Activated CD4-positive, alpha-beta T cell treated with anti-CD3 and anti-CD28 coated beads for 36 hours (primary cell): ENCODE measurements around the gene ZAR1L. TPM values are rescaled to one million over a fixed set of nuclear protein-coding genes. Genes with fewer than 3 reads are reported as not detected.
A peak's percentile ranks its signal among the peaks of the same experiment; 100 is the strongest.

Experiments used
- ATAC-seq: fragments of 200-7000 bp; cut with Tn5 transposase; one replicate; pipeline ENCODE4 v1.10.0; 2021; ENCODE audit warnings: mild to moderate bottlenecking, moderate library complexity
- CTCF ChIA-PET: fragments of 350-600 bp; sonication (Branson Sonifier 250); formaldehyde crosslinking; loops from one replicate; lab custom pipeline; 2021; ENCODE audit warnings: antibody characterized with exemption; lab: Charles Lee
- POLR2A ChIA-PET: fragments of 350-600 bp; sonication (Branson Sonifier 250); formaldehyde crosslinking; loops from one replicate; lab custom pipeline; 2021; ENCODE audit warnings: antibody characterized with exemption, inconsistent platforms; lab: Charles Lee
- DNase-seq: peaks from one replicate; pipeline ENCODE4 v3.0.0-alpha.2; 2020
- H3K27ac Mint-ChIP-seq: one replicate; pipeline ENCODE4 v1.8.0; 2021; ENCODE audit warnings: mixed read lengths
- H3K27me3 Mint-ChIP-seq: one replicate; pipeline ENCODE4 v1.8.0; 2021; ENCODE audit warnings: mixed read lengths
- H3K36me3 Mint-ChIP-seq: one replicate; pipeline ENCODE4 v1.8.0; 2021; ENCODE audit warnings: low read depth, mixed read lengths
- H3K4me1 Mint-ChIP-seq: one replicate; pipeline ENCODE4 v1.8.0; 2021; ENCODE audit warnings: mixed read lengths
- H3K4me3 Mint-ChIP-seq: one replicate; pipeline ENCODE4 v1.8.0; 2021; ENCODE audit warnings: mild to moderate bottlenecking, moderate library complexity, mixed read lengths
- H3K9me3 Mint-ChIP-seq: one replicate; pipeline ENCODE4 v1.8.0; 2021; ENCODE audit warnings: low read depth, mixed read lengths
- intact Hi-C, 2 experiments: fragments of 100-400 bp; cut with DNase I in 1 of 2; cut with micrococcal nuclease in 1 of 2; formaldehyde crosslinking; loops; one replicate each; pipeline versions ENCODE4 v1.14.2 to v1.15.1; 2022 to 2024; cut with DNase I, micrococcal nuclease
- total RNA-seq, 2 experiments: library from RNA; stranded (reverse); gene quantifications; one replicate each; pipeline ENCODE4 v1.2.3, GENCODE V29; 2021

Gene ZAR1L
- total RNA-seq, 2 experiments from 2014 or later = not detected

DNA sequence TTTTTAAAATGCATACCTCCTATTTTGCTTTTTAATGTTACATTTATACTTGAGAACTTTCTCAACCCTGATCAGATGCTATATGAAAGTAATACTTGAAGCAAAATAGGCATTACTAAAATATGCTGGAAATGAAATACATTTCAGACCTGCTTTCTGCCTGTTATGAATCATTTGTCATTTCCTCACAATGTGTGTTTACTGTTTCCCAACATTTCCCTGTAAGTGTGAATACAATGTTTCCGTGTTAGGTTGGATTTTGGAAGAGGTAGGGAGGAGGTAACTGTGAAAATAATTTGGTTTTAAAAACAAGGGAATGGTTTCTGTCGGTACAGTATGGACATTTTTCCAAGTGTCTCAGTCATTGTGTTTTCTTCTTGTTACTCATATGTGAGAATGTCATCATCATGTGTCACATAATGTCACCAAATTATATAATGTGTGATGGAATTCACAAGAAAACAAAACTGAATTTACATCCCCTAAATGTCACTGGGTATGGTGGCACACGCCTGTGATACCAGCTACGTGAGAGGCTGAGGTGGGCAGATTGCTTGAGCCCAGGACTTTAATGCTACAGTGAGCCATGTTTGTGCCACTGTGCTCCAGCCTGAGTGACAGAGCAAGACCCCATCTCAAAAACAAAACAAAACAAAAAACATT, 43.0 kb downstream of the ZAR1L start:
- ATAC-seq (peak; percentile 71), DNase-seq (peak; percentile 26)
- CTCF ChIA-PET = no interaction called here
- Mint-ChIP-seq H3K9me3 (peaks cover 1% of the 10 kb centered on the region), H3K4me1 (peaks cover 10% of the 10 kb centered on the region), H3K36me3 (peaks cover 5% of the 10 kb centered on the region), H3K4me3 (no peak overlapping the region), H3K27me3 (no peaks in the 10 kb centered on the region), H3K27ac (peak overlapping the region; percentile 64)
- intact Hi-C loops = loop anchor here (1.0 to 5.0 kb wide), 3 partner anchors 25 to 155 kb away; partner anchors contain the start of gene N4BP2L1 (in 1 of the 2)
- POLR2A ChIA-PET = no interaction called here

DNA sequence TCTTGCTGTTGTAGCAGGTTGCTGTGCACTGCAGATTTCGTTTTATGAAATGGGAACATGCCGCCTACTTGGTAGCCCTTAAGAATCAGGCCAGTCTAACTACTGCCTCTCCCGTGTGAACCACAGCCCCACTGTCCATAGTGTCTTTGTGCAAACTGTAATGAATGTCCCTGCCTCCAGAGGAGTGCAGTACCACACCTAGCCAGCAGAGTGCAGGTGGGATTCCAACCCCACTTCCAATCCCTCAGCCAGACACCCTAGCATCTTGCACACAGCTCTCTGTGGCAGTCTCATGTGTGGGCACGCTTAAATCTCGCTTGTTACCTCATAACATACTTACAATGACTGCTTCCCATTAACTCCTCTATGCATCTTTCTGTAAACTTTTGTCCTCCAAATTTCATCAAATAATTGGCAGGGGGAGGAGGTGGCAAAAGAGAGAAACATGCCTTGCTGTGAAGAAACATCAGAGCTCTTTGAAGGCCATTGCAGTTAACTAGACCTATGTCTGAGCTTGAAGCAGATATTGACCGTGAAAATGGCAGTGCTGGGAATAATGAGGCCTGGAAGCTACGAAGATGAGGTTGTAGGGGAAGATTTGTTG, 47.2 kb downstream of the ZAR1L start:
- peaks cover 9% of the 10 kb centered on the region for H3K4me1 Mint-ChIP-seq
- H3K36me3 Mint-ChIP-seq = peaks cover 2% of the 10 kb centered on the region
- POLR2A ChIA-PET = no interaction called here
- H3K9me3 Mint-ChIP-seq = peaks cover 1% of the 10 kb centered on the region
- peak; percentile 76 for DNase-seq
- intact Hi-C loops = loop anchor here (1.0 to 5.0 kb wide), 2 partner anchors 42 to 174 kb away; no protein-coding TSS in a partner anchor
- H3K27ac Mint-ChIP-seq = no peak overlapping the region
- no peaks in the 10 kb centered on the region for H3K27me3 Mint-ChIP-seq
- peak; percentile 63 for ATAC-seq
- no peak overlapping the region for H3K4me3 Mint-ChIP-seq
- CTCF ChIA-PET = interaction anchor here (0.6 to 2.1 kb wide), 17 partner anchors 10 to 487 kb away, joined by 3 to 7 read pairs (median 4); no protein-coding TSS in a partner anchor

DNA sequence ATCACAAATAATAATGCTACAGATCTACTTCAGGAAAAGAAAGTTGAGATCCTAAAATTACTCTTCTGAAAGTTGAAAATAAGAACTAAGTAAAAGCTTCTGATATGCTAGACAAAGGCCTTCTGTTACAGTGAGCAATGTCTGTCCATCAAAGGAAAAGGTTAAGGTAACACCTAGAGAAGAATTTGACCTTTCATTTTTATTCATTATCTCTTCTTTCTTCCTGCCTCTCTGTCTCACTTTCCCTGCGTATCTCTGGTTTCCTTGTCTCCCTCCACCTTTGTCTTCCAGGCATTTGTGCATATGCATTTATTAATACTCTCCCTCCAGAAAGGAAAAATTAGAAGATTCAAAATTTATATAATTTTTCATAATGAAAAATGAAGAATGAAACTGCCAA, 49.0 kb downstream of the ZAR1L start:
- no peak for ATAC-seq
- DNase-seq = no peak
- H3K36me3 Mint-ChIP-seq = no peaks in the 10 kb centered on the region
- POLR2A ChIA-PET = no interaction called here
- H3K9me3 Mint-ChIP-seq = no peaks in the 10 kb centered on the region
- intact Hi-C loops = loop anchor here (5.0 kb wide), 1 partner anchor 176 kb away; no protein-coding TSS in a partner anchor
- H3K27me3 Mint-ChIP-seq = no peaks in the 10 kb centered on the region
- no peak overlapping the region for H3K4me3 Mint-ChIP-seq
- H3K27ac Mint-ChIP-seq = no peak overlapping the region
- H3K4me1 Mint-ChIP-seq = no peaks in the 10 kb centered on the region
- CTCF ChIA-PET = no interaction called here

DNA sequence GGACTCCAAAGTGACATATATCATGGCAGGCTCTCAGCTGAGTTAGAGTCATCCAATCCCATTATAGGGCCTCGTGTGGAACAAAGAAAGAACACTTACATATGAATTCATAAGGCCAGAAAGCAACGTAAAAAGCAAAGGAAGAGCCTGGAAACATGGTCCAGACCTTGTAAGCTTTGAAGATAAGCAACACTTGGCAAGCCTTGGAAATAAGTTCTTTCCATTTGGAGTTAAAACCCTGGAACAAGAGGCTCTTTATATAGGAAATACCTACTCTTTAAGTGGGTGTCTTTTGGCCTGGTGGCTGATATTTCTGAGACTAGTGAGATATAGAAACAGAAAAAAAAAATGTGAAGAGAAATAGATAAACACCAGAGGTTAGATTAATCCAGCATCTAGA, 49.4 kb downstream of the ZAR1L start:
- no peaks in the 10 kb centered on the region for H3K36me3 Mint-ChIP-seq
- H3K4me3 Mint-ChIP-seq = no peak overlapping the region
- no peak for DNase-seq
- H3K9me3 Mint-ChIP-seq = no peaks in the 10 kb centered on the region
- ATAC-seq = no peak
- ChIA-PET POLR2A (no interaction called here), CTCF (no interaction called here)
- H3K27me3 Mint-ChIP-seq = no peaks in the 10 kb centered on the region
- no peak overlapping the region for H3K27ac Mint-ChIP-seq
- intact Hi-C loops = loop anchor here (5.0 kb wide), 1 partner anchor 177 kb away; no protein-coding TSS in a partner anchor
- H3K4me1 Mint-ChIP-seq = no peaks in the 10 kb centered on the region

DNA sequence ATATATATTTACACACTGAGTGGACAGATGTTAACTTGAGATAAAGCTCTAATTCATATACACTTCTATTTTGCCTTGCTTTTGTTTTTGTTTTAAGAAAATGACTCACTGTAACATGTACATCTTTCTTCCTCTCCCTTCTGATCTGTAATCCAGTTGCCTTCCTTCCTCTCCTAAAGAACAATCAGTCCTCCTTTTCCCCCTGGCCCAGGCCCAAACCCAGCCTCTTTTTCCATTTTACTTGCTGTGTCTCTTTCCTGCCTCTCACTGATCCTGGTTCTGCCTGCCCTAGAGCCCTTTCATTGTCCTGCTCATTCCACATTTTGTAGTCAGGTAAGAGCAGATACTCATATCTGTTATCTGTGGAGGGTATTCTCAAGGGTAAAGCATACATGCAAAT, 50.8 kb downstream of the ZAR1L start:
- no peak overlapping the region for H3K4me3 Mint-ChIP-seq
- H3K9me3 Mint-ChIP-seq = no peaks in the 10 kb centered on the region
- CTCF ChIA-PET = no interaction called here

DNA sequence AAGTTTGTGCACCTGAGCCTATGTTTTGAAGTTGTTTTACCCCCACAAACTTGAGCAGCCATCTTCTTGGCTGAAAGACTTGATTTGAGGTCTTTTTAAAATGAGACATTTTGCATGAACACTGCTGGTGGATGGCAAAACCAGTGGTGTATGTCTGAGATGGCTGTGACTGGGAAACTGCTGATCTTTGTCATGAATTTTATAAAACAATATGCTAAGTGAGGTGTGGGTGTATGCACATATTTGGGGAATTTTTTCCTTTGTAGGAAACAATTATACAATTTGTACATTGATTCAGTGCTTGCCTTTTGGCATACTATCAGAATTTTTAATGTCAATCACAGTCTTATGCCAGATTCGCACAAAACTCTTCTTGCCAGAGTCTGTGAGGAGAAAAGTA, 52.5 kb downstream of the ZAR1L start:
- Mint-ChIP-seq H3K27me3 (no peaks in the 10 kb centered on the region), H3K36me3 (no peaks in the 10 kb centered on the region), H3K4me1 (no peaks in the 10 kb centered on the region), H3K9me3 (no peaks in the 10 kb centered on the region), H3K4me3 (no peak overlapping the region), H3K27ac (no peak overlapping the region)
- ATAC-seq (no peak), DNase-seq (no peak)
- intact Hi-C loops = no loop called here
- CTCF ChIA-PET = interaction anchor here (0.8 to 0.9 kb wide), 2 partner anchors 45 to 60 kb away, joined by 3 read pairs; no protein-coding TSS in a partner anchor
- POLR2A ChIA-PET = no interaction called here

More for the DNA sequence above, 50.8 kb downstream of the ZAR1L start:
- no peaks in the 10 kb centered on the region for H3K36me3 Mint-ChIP-seq
- ATAC-seq (no peak), DNase-seq (no peak)
- H3K27me3 Mint-ChIP-seq = no peaks in the 10 kb centered on the region
- no peaks in the 10 kb centered on the region for H3K4me1 Mint-ChIP-seq
- intact Hi-C loops = no loop called here
- POLR2A ChIA-PET = no interaction called here
- H3K27ac Mint-ChIP-seq = no peak overlapping the region

DNA sequence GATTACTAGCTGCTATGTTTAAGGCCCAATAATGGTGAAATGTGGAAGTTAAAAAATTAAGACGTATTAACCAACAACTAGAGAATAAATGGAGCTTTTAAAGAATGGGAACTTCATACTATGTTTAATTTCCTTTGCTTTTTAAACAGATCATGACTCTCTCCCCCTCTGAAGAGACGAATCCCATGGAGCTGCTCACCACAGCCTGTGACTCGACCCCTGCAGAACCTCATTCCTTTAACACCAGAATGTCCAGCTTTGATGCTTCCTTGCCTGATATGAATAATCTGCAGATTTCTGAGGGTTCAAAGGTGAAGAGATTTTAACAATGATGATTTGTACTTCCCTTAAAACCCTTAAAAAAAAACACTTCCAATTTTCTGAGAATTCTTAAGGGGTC, 53.0 kb downstream of the ZAR1L start:
- no peaks in the 10 kb centered on the region for H3K36me3 Mint-ChIP-seq
- intact Hi-C loops = no loop called here
- ChIA-PET POLR2A (no interaction called here), CTCF (interaction anchor here (0.8 to 0.9 kb wide), 2 partner anchors 45 to 61 kb away, joined by 3 read pairs; no protein-coding TSS in a partner anchor)
- ATAC-seq (no peak), DNase-seq (no peak)
- no peaks in the 10 kb centered on the region for H3K27me3 Mint-ChIP-seq
- no peaks in the 10 kb centered on the region for H3K4me1 Mint-ChIP-seq
- no peak overlapping the region for H3K4me3 Mint-ChIP-seq
- H3K27ac Mint-ChIP-seq = no peak overlapping the region
- H3K9me3 Mint-ChIP-seq = no peaks in the 10 kb centered on the region

DNA sequence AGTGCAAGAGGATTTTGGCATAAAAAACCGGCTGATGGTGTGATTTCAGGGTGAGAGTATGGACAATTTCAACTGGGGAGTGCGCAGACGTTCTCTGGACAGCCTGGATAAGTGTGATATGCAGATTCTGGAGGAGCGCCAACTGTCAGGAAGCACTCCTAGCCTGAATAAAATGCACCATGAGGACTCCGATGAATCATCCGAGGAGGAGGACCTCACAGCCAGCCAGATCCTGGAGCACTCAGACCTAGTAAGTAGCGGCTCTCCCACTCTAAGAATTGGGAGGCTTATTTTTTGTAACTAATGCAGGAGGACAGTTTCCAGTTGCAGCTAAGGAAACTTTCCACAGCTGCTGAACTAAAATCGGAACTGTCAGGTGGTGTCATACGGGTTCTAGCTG, 53.6 kb downstream of the ZAR1L start:
- Mint-ChIP-seq H3K27ac (no peak overlapping the region), H3K9me3 (no peaks in the 10 kb centered on the region), H3K27me3 (no peaks in the 10 kb centered on the region), H3K4me1 (no peaks in the 10 kb centered on the region), H3K4me3 (no peak overlapping the region), H3K36me3 (no peaks in the 10 kb centered on the region)
- no peak for ATAC-seq
- intact Hi-C loops = no loop called here
- ChIA-PET CTCF (interaction anchor here (0.8 to 0.9 kb wide), 3 partner anchors 28 to 61 kb away, joined by 3 read pairs; no protein-coding TSS in a partner anchor), POLR2A (no interaction called here)
- DNase-seq = no peak

DNA sequence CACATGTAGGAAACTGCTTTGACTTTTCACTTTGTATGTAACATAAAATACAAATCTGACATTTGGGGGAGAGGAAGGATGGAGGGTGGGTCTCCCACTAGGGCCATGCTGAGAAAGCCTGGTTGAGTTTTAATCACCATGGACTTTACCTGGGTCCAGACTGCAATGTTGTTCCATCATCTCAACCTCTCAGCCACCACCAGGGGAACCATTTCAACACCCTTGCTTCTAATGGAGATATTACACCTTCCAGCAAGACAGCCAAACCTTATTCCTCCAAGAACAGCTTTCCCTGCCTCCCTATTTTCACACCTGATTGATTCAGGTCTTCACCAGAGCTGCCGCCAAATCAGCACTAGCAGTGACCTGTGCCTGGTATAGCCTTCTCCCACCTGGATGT, 56.0 kb downstream of the ZAR1L start:
- no peaks in the 10 kb centered on the region for H3K4me1 Mint-ChIP-seq
- no peaks in the 10 kb centered on the region for H3K9me3 Mint-ChIP-seq
- H3K27me3 Mint-ChIP-seq = no peaks in the 10 kb centered on the region
- DNase-seq = no peak
- ATAC-seq = no peak
- H3K36me3 Mint-ChIP-seq = no peaks in the 10 kb centered on the region
- intact Hi-C loops = no loop called here
- ChIA-PET CTCF (interaction anchor here (1.0 kb wide), 1 partner anchor 12 kb away, joined by 3 read pairs; no protein-coding TSS in a partner anchor), POLR2A (no interaction called here)
- H3K4me3 Mint-ChIP-seq = no peak overlapping the region
- no peak overlapping the region for H3K27ac Mint-ChIP-seq

DNA sequence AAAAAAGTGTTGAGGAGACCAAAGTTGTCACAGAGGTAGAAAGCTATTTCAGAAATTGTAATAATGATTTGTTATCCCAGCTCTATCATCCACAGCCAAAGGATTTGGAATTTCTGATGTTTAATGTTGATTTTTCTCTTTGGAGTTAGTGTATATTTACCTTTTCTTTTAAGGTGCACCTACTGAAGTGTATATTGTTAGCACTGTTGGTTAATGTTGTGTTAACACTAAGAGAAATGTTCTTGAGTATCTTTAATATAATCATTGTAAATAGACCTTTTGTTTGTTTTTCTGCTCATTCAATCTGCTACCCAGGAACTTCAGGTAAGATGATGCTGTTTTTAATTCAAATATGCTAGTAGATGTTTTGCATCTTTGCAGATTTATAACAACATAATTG, 57.5 kb downstream of the ZAR1L start:
- Mint-ChIP-seq H3K4me3 (no peak overlapping the region), H3K27me3 (no peaks in the 10 kb centered on the region), H3K36me3 (no peaks in the 10 kb centered on the region), H3K9me3 (no peaks in the 10 kb centered on the region), H3K4me1 (no peaks in the 10 kb centered on the region), H3K27ac (no peak overlapping the region)
- intact Hi-C loops = no loop called here
- ChIA-PET CTCF (interaction anchor here (1.0 kb wide), 1 partner anchor 11 kb away, joined by 3 read pairs; no protein-coding TSS in a partner anchor), POLR2A (no interaction called here)
- no peak for DNase-seq
- no peak for ATAC-seq

DNA sequence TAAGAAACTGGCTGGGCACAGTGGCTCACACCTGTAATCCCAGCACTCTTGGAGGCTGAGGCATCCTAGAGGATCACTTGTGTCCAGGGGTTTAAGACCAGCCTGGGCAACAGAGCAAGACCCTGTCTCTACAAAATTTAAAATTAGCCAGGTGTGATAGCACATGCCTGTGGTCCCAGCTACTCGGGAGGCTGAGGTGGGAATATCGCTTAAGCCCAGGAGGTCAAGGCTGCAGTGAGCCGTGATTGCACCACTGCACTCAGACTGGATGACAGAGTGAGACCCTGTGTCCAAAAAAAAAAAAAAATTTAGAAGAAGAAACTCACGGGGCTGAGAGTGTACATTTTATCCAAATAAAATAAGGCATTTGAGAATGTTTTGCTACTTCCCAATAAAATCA, 58.9 kb downstream of the ZAR1L start:
- Mint-ChIP-seq H3K4me3 (no peak overlapping the region), H3K27ac (no peak overlapping the region)
- CTCF ChIA-PET = interaction anchor here (0.7 to 2.9 kb wide), 3 partner anchors 10 to 53 kb away, joined by 3 to 21 read pairs (median 4); no protein-coding TSS in a partner anchor

More for the DNA sequence above, 58.9 kb downstream of the ZAR1L start:
- Mint-ChIP-seq H3K4me1 (no peaks in the 10 kb centered on the region), H3K27me3 (no peaks in the 10 kb centered on the region), H3K36me3 (peaks cover 3% of the 10 kb centered on the region), H3K9me3 (no peaks in the 10 kb centered on the region)
- no peak for DNase-seq
- intact Hi-C loops = no loop called here
- POLR2A ChIA-PET = no interaction called here
- ATAC-seq = no peak
